ENCODE measurements around the gene PAMR1.

GRCh38 chr11:35511666-35512065, 13.8 kb downstream of the PAMR1 start:
- TF ChIP-seq GTF2A2 (tag; IDR thresholded peaks at IDR 0.05) = no peak
- no peak for TF ChIP-seq ZFP36 (IDR thresholded peaks at IDR 0.05; ENCODE audit: low read depth, low read length, partially characterized antibody)
- TF ChIP-seq CBX5 (IDR thresholded peaks at IDR 0.05; ENCODE audit: borderline replicate concordance, low read depth) = no peak
- no peak for TF ChIP-seq CREB1 (IDR thresholded peaks at IDR 0.05)
- no peak for TF ChIP-seq CREB1 (CRISPR knock-in tag; IDR thresholded peaks at IDR 0.05)
- no peak for TF ChIP-seq POLR2AphosphoS5 (IDR thresholded peaks at IDR 0.05; ENCODE audit: control insufficient read depth, insufficient read depth, low read depth, low read length)
- no peak for TF ChIP-seq MXI1 (IDR thresholded peaks at IDR 0.05; ENCODE audit: low read depth, low read length)
- TF ChIP-seq ZNF830 (CRISPR knock-in tag; IDR thresholded peaks at IDR 0.05) = no peak
- TF ChIP-seq IRF2 (CRISPR knock-in tag; IDR thresholded peaks at IDR 0.05) = no peak

All from K562 (cell line).